WTC11 (cell line): ENCODE measurements around the gene GALNT6. TPM values are rescaled to one million over a fixed set of nuclear protein-coding genes. Genes with fewer than 3 reads are reported as not detected.

Experiments used
- ATAC-seq: fragments of 200-7000 bp; cut with Tn5 transposase; 2 replicates; pipeline ENCODE4 v1.10.0; 2021; ENCODE audit warnings: mild to moderate bottlenecking, moderate library complexity
- CTCF ChIA-PET: fragments of 300-600 bp; sonication (Branson Sonifier 250); formaldehyde crosslinking; loops from one replicate; lab custom pipeline; 2021; ENCODE audit warnings: antibody characterized with exemption; lab: Charles Lee
- POLR2A ChIA-PET: fragments of 350-600 bp; sonication (Branson Sonifier 250); formaldehyde crosslinking; loops from one replicate; lab custom pipeline; 2021; ENCODE audit warnings: antibody characterized with exemption; lab: Charles Lee
- DNase-seq: peaks from one replicate; pipeline ENCODE4 v3.0.0; 2021; ENCODE audit warnings: low spot score
- H3K27ac Mint-ChIP-seq: 2 replicates; pipeline ENCODE4 v1.8.0; 2021; ENCODE audit warnings: mixed read lengths
- H3K27me3 Mint-ChIP-seq: 2 replicates; pipeline ENCODE4 v1.8.0; 2021; ENCODE audit warnings: low read depth, mild to moderate bottlenecking, moderate library complexity, mixed read lengths
- H3K36me3 Mint-ChIP-seq: 2 replicates; pipeline ENCODE4 v1.8.0; 2021; ENCODE audit warnings: mixed read lengths
- H3K4me1 Mint-ChIP-seq: 2 replicates; pipeline ENCODE4 v1.8.0; 2022; ENCODE audit warnings: mixed read lengths
- H3K4me3 Mint-ChIP-seq: 2 replicates; pipeline ENCODE4 v1.8.0; 2021; ENCODE audit warnings: mild to moderate bottlenecking, moderate library complexity, mixed read lengths
- H3K9me3 Mint-ChIP-seq: 2 replicates; pipeline ENCODE4 v1.8.0; 2021; ENCODE audit warnings: mixed read lengths
- FOXJ3 ChIP-seq: sonication (generic); formaldehyde crosslinking; IDR thresholded peaks from 2 replicates; pipeline ENCODE4 v1.9.0; 2021; ENCODE audit warnings: missing genetic modification reagents, mild to moderate bottlenecking, borderline replicate concordance
- GABPB1 ChIP-seq: sonication (generic); formaldehyde crosslinking; IDR thresholded peaks from 2 replicates; pipeline ENCODE4 v1.8.1; 2023; ENCODE audit warnings: mild to moderate bottlenecking, missing genetic modification reagents
- GRHL2 ChIP-seq: fragments of 250-450 bp; sonication (Bioruptor Pico); IDR thresholded peaks from 2 replicates; pipeline ENCODE4 v1.8.0; 2022; ENCODE audit warnings: mild to moderate bottlenecking, moderate library complexity; ENCODE audit not compliant: insufficient replicate concordance, severe bottlenecking
- NFATC4 ChIP-seq: fragments of 250-450 bp; sonication (Bioruptor Pico); IDR thresholded peaks from 2 replicates; pipeline ENCODE4 v1.9.0; 2021; ENCODE audit warnings: mild to moderate bottlenecking
- NFE2L1 ChIP-seq: sonication (generic); formaldehyde crosslinking; IDR thresholded peaks from 2 replicates; pipeline ENCODE4 v1.8.1; 2023; ENCODE audit warnings: missing genetic modification reagents
- NR1H2 ChIP-seq: sonication (generic); formaldehyde crosslinking; IDR thresholded peaks from 2 replicates; pipeline ENCODE4 v1.9.0; 2021; ENCODE audit warnings: mild to moderate bottlenecking, moderate library complexity, missing genetic modification reagents
- RELA ChIP-seq: sonication (generic); formaldehyde crosslinking; IDR thresholded peaks from 2 replicates; pipeline ENCODE4 v1.8.1; 2022; ENCODE audit warnings: missing genetic modification reagents, mild to moderate bottlenecking, borderline replicate concordance
- SMAD4 ChIP-seq: sonication (generic); formaldehyde crosslinking; IDR thresholded peaks from 2 replicates; pipeline ENCODE4 v1.8.0; 2022; ENCODE audit warnings: mild to moderate bottlenecking, missing genetic modification reagents
- SOX15 ChIP-seq: fragments of 250-450 bp; sonication (Bioruptor Pico); IDR thresholded peaks from 2 replicates; pipeline ENCODE4 v1.9.0; 2021; ENCODE audit warnings: mild to moderate bottlenecking
- TEAD1 ChIP-seq: sonication (generic); formaldehyde crosslinking; IDR thresholded peaks from 2 replicates; pipeline ENCODE4 v1.8.0; 2022; ENCODE audit warnings: mild to moderate bottlenecking, missing genetic modification reagents
- ZNF121 ChIP-seq: sonication (generic); formaldehyde crosslinking; IDR thresholded peaks from 2 replicates; pipeline ENCODE4 v1.8.0; 2023; ENCODE audit warnings: missing genetic modification reagents
- ZNF138 ChIP-seq: sonication (generic); formaldehyde crosslinking; conservative IDR thresholded peaks from 2 replicates; pipeline ENCODE4 v1.8.1; 2022; ENCODE audit warnings: mild to moderate bottlenecking, moderate library complexity, missing genetic modification reagents
- ZNF219 ChIP-seq: sonication (generic); formaldehyde crosslinking; IDR thresholded peaks from 2 replicates; pipeline ENCODE4 v1.8.0; 2023; ENCODE audit warnings: missing genetic modification reagents, mild to moderate bottlenecking, borderline replicate concordance
- ZNF232 ChIP-seq: sonication (generic); formaldehyde crosslinking; IDR thresholded peaks from 2 replicates; pipeline ENCODE4 v1.8.0; 2022; ENCODE audit warnings: mild to moderate bottlenecking, missing genetic modification reagents
- ZNF263 ChIP-seq: sonication (generic); formaldehyde crosslinking; IDR thresholded peaks from 2 replicates; pipeline ENCODE4 v1.8.1; 2022; ENCODE audit warnings: low read depth, mild to moderate bottlenecking, moderate library complexity, missing genetic modification reagents
- total RNA-seq: library from RNA; stranded (reverse); gene quantifications from 3 replicates; pipeline ENCODE4 v1.2.3, GENCODE V29; 2021
- TF ChIP-seq, protein P1 (sequence below): sonication (generic); formaldehyde crosslinking; IDR thresholded peaks from 2 replicates; pipeline ENCODE4 v1.8.1; 2022; ENCODE audit warnings: mild to moderate bottlenecking, missing genetic modification reagents, moderate library complexity, borderline replicate concordance
- TF ChIP-seq, protein P2 (sequence below): fragments of 250-450 bp; sonication (Bioruptor Pico); IDR thresholded peaks from 2 replicates; pipeline ENCODE4 v1.9.0; 2021; ENCODE audit warnings: moderate library complexity, mild to moderate bottlenecking, inconsistent platforms, borderline replicate concordance
- TF ChIP-seq, protein P3 (sequence below): sonication (generic); formaldehyde crosslinking; IDR thresholded peaks from 2 replicates; pipeline ENCODE4 v1.8.1; 2022; ENCODE audit warnings: low read depth, mild to moderate bottlenecking, moderate library complexity, missing genetic modification reagents, borderline replicate concordance
- TF ChIP-seq, protein P4 (sequence below): fragments of 250-450 bp; sonication (Bioruptor Pico); IDR thresholded peaks from 2 replicates; pipeline ENCODE4 v1.9.0; 2021; ENCODE audit warnings: mild to moderate bottlenecking
- TF ChIP-seq, protein P5 (sequence below): sonication (generic); formaldehyde crosslinking; IDR thresholded peaks from 2 replicates; pipeline ENCODE4 v1.8.1; 2023; ENCODE audit warnings: mild to moderate bottlenecking, missing genetic modification reagents, moderate library complexity
- TF ChIP-seq, protein P6 (sequence below): fragments of 250-450 bp; sonication (Bioruptor Pico); conservative IDR thresholded peaks from 2 replicates; pipeline ENCODE4 v1.9.0; 2021; ENCODE audit warnings: mild to moderate bottlenecking

Gene GALNT6
- total RNA-seq, 1 experiment from 2014 or later = 18.3 TPM

DNA sequence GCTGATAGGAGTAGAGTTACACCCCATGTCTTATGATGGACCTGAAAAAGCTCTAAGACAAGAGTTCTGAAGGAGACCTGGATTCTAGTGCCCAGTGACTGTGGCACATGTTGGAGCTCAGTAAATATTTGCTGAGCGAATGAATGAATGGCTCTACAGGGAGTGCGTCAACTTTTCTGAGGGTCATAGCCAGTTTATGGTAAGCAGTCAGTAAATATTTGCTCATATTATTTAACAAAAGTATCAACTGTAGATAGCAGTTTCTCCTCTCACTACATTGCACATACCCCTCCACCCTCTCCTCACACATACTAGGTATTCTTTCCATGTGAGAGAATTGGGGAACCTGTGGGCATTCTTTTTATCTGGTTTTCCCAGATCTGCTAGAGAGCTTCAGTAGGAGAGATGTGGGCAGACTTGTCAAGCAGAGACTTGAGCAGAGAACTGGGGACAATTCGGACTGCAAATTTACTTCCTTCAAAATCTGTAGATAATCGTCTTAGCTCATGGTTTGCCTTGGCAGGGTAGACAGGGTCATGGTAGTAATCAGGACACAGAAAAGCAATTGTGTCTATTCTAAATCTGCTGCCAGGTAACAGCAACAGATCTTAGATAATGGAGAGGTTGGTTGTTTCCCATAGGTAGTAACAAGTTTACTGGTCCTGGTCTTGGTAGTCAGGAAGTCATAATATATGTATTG is 39.1 kb upstream of the GALNT6 start (continued):
- TF ChIP-seq GRHL2 (CRISPR knock-in tag) = no peak
- TF ChIP-seq ZNF232 = no peak
- TF ChIP-seq, protein P1, sequence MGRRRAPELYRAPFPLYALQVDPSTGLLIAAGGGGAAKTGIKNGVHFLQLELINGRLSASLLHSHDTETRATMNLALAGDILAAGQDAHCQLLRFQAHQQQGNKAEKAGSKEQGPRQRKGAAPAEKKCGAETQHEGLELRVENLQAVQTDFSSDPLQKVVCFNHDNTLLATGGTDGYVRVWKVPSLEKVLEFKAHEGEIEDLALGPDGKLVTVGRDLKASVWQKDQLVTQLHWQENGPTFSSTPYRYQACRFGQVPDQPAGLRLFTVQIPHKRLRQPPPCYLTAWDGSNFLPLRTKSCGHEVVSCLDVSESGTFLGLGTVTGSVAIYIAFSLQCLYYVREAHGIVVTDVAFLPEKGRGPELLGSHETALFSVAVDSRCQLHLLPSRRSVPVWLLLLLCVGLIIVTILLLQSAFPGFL = no peak
- TF ChIP-seq TEAD1 (CRISPR knock-in tag) = no peak
- TF ChIP-seq, protein P2, sequence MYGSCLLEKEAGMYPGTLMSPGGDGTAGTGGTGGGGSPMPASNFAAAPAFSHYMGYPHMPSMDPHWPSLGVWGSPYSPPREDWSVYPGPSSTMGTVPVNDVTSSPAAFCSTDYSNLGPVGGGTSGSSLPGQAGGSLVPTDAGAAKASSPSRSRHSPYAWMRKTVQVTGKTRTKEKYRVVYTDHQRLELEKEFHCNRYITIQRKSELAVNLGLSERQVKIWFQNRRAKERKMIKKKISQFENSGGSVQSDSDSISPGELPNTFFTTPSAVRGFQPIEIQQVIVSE (CRISPR knock-in tag) = no peak
- no peak for TF ChIP-seq ZNF121 (CRISPR knock-in tag)

DNA sequence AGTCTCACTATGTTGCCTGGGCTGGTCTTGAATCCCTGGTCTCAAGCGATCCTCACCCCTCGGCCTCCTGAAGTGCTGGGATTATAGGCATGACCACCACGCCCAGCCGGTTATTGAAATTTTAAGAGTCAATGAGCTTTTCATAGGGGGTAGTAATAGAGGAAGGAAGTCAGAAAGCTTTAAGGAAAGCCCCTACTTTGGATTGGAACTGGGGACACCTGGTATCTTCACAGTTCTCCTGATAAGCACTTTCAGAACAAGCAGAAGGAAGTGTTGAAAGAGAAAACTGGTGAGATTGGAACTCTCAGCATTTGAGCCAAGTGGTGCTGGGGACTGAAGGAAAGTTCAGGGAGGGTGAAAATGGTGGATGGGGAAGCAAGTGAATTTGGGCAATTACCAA is 38.5 kb upstream of the GALNT6 start:
- no peaks in the 10 kb centered on the region for H3K27me3 Mint-ChIP-seq

More for the DNA sequence above, 38.5 kb upstream of the GALNT6 start:
- TF ChIP-seq SMAD4 (CRISPR knock-in tag) = no peak
- no peak for TF ChIP-seq SOX15
- TF ChIP-seq RELA (CRISPR knock-in tag) = no peak
- TF ChIP-seq, protein P3, sequence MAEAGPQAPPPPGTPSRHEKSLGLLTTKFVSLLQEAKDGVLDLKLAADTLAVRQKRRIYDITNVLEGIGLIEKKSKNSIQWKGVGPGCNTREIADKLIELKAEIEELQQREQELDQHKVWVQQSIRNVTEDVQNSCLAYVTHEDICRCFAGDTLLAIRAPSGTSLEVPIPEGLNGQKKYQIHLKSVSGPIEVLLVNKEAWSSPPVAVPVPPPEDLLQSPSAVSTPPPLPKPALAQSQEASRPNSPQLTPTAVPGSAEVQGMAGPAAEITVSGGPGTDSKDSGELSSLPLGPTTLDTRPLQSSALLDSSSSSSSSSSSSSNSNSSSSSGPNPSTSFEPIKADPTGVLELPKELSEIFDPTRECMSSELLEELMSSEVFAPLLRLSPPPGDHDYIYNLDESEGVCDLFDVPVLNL (CRISPR knock-in tag) = no peak
- TF ChIP-seq TEAD1 (CRISPR knock-in tag) = no peak
- no peak for TF ChIP-seq ZNF263 (CRISPR knock-in tag)
- TF ChIP-seq, protein P4, sequence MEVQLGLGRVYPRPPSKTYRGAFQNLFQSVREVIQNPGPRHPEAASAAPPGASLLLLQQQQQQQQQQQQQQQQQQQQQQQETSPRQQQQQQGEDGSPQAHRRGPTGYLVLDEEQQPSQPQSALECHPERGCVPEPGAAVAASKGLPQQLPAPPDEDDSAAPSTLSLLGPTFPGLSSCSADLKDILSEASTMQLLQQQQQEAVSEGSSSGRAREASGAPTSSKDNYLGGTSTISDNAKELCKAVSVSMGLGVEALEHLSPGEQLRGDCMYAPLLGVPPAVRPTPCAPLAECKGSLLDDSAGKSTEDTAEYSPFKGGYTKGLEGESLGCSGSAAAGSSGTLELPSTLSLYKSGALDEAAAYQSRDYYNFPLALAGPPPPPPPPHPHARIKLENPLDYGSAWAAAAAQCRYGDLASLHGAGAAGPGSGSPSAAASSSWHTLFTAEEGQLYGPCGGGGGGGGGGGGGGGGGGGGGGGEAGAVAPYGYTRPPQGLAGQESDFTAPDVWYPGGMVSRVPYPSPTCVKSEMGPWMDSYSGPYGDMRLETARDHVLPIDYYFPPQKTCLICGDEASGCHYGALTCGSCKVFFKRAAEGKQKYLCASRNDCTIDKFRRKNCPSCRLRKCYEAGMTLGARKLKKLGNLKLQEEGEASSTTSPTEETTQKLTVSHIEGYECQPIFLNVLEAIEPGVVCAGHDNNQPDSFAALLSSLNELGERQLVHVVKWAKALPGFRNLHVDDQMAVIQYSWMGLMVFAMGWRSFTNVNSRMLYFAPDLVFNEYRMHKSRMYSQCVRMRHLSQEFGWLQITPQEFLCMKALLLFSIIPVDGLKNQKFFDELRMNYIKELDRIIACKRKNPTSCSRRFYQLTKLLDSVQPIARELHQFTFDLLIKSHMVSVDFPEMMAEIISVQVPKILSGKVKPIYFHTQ (CRISPR knock-in tag) = no peak
- TF ChIP-seq, protein P5, sequence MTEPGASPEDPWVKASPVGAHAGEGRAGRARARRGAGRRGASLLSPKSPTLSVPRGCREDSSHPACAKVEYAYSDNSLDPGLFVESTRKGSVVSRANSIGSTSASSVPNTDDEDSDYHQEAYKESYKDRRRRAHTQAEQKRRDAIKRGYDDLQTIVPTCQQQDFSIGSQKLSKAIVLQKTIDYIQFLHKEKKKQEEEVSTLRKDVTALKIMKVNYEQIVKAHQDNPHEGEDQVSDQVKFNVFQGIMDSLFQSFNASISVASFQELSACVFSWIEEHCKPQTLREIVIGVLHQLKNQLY = no peak
- TF ChIP-seq NFATC4 (CRISPR knock-in tag) = no peak
- TF ChIP-seq NFE2L1 (CRISPR knock-in tag) = no peak
- TF ChIP-seq FOXJ3 (CRISPR knock-in tag) = no peak
- TF ChIP-seq ZNF219 (CRISPR knock-in tag) = no peak
- TF ChIP-seq NR1H2 (CRISPR knock-in tag) = no peak
- TF ChIP-seq GABPB1 (CRISPR knock-in tag) = no peak
- no peak for TF ChIP-seq ZNF138 (CRISPR knock-in tag)
- TF ChIP-seq, protein P6, sequence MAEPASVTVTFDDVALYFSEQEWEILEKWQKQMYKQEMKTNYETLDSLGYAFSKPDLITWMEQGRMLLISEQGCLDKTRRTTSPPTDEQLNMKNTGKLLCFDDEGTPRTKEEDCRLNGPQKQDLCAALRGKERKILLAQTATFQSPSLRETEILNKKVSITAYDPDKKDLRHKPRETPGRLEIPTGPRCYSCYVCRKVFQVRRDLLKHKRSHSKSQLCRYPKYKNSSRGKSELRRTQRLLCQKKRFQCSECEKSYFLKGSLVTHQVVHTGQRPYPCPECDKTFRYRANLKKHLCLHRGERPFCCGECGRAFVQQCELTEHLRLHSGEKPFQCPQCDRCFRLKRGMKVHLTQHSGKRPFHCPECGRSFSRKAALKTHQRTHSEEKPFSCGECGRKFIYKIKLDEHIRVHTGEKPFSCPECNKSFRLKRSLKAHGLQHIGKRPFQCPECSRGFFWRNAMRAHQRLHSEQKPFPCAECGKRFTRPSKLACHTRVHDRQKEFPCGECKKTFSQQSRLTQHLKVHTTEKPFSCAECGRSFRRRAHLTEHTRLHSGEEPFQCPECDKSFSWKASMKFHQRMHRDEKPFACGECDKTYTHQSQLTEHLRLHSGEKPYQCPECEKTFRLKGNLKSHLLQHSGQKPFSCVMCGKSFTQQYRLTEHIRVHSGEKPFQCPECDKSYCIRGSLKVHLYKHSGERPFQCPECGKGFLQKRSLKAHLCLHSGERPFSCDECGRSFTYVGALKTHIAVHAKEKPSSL (CRISPR knock-in tag) = no peak
- Mint-ChIP-seq H3K4me1 (peaks cover 32% of the 10 kb centered on the region), H3K9me3 (peaks cover 7% of the 10 kb centered on the region), H3K4me3 (no peak overlapping the region), H3K27ac (no peak overlapping the region), H3K36me3 (peaks cover 3% of the 10 kb centered on the region; the same call in 1 of the 2 replicates)
- ChIA-PET CTCF (interaction anchor here (1.0 kb wide), 1 partner anchor 248 kb away, joined by 3 read pairs; no protein-coding TSS in a partner anchor), POLR2A (no interaction called here)
- ATAC-seq (no peak), DNase-seq (no peak)
